GM21423 (cell line): ENCODE data around the gene DUSP9.

ENCODE experiments used
- ATAC-seq: cut with Tn5 transposase; IDR thresholded peaks from one replicate; pipeline ENCODE4 v1.9.1; 2021; ENCODE audit warnings: mild to moderate bottlenecking, moderate library complexity; ENCODE audit not compliant: unreplicated experiment

Gene DUSP9

GRCh38 chrX:153647461-153648357, 706 bp downstream of the DUSP9 start:
- no peak for ATAC-seq

GRCh38 chrX:153648358-153649177, 1.6 kb downstream of the DUSP9 start:
- no peak for ATAC-seq

DNA sequence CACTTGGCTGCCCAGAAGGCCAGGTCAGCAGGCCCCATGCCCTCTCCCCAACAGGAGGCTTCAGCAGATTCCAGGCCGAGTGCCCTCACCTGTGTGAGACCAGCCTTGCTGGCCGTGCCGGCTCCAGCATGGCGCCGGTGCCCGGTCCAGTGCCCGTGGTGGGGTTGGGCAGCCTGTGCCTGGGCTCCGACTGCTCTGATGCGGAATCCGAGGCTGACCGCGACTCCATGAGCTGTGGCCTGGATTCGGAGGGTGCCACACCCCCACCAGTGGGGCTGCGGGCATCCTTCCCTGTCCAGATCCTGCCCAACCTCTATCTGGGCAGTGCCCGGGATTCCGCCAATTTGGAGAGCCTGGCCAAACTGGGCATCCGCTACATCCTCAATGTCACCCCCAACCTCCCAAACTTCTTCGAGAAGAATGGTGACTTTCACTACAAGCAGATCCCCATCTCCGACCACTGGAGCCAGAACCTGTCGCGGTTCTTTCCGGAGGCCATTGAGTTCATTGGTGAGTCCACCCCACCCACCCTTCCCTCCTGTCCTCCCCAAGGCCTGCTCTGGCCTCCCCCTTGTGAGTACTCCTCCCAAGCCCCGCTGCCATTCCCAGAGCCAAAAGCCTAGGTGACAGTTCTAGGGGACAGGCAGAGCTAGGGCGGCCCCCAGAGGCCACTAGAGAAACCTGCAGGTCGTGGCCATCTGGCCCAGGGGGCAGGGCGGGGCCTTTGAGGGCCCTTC, 2.3 kb downstream of the DUSP9 start:
- no peak for ATAC-seq

DNA sequence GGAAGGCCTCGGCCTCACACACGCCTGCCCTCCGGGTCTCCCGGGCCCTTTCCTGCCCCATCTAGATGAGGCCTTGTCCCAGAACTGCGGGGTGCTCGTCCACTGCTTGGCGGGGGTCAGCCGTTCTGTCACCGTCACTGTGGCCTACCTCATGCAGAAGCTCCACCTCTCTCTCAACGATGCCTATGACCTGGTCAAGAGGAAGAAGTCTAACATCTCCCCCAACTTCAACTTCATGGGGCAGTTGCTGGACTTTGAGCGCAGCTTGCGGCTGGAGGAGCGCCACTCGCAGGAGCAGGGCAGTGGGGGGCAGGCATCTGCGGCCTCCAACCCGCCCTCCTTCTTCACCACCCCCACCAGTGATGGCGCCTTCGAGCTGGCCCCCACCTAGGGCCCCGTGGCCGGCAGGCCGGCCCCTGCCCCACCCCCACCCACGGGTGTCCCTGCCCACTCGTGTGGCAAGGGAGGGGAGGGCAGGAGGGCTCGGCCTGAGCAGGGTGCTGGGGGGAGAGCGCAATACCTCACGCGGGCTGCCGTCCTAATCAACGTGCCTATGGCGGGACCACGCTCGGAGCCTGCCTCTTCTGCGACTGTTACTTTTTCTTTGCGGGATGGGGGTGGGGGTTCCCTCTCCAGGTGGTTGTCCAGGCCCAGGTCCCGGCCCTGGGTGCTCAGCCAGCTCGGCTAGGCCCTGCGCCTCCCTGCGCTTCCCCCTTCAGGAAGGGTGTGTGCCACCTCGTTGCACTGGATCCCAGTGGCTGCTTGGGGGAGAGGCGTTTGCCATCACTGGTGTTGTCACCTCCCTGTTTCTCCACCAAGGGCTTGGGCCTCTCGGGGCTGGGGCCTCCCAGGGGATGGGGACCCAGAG, 3.1 kb downstream of the DUSP9 start:
- no peak for ATAC-seq

GRCh38 chrX:153650959-153651358, 4.0 kb downstream of the DUSP9 start:
- no peak for ATAC-seq

DNA sequence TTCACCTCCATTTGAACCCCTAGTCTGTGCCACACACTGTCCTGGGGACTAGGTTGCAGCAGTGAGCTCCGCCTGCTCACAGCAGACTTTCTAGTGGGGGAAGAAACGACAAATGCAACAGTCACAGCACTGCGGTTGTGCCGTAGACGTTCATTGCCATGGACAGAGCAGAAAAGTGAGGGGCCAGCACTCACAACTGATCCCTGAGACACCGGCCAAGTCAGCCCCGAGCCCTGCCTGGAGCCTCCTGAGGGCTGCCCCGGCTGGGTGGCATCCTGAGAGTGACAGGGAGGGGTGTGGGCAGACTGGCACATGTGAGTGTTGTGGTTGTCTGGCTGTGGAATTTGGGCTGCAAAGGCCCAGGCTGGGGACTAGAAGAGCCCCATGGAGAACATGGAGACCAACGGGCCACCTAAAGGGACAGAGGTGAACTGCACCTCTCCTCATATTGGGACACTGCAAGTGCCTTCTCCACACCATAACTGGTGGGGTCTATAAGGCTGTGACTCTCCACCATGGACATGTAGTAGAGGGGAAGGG, 4.6 kb downstream of the DUSP9 start:
- no peak for ATAC-seq

GRCh38 chrX:153653556-153653955, 6.6 kb downstream of the DUSP9 start:
- no peak for ATAC-seq

GRCh38 chrX:153657161-153657560, 10.2 kb downstream of the DUSP9 start:
- ATAC-seq: no peak

DNA sequence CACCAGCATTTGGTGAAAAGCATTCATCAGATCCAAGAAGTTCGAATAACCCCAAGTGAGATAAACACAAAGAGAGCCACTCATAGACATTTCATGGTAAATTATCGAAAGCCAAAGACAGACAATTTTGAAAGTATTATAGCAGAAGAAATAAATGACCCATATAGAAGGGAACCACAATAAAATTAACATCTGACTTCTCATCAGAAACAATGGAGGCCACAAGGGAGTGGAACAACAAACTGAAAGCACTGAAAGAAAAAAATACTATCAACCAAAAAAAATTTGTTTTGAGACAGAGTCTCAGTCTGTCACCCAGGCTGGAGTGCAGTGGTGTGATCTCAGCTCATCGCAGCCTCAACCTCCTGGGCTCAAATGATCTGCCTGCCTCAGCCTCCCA, 12.3 kb downstream of the DUSP9 start:
- no peak for ATAC-seq

DNA sequence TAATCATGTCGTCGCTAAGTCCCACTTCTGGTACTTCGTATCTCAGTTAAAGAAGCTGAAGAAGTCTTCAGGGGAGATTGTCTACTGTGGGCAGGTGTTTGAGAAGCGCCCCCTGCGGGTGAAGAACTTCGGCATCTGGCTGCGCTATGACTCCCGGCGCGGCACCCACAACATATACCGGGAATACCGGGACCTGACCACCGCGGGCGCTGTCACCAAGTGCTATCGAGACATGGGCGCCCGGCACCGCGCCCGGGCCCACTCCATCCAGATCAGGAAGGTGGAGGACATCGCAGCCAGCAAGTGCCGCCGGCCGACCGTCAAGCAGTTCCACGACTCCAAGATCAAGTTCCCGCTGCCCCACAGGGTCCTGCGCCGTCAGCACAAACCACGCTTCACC, 15.3 kb downstream of the DUSP9 start:
- ATAC-seq: no peak

- ATAC-seq: no peak
Observed at GRCh38 chrX:153665726-153666306, 18.8 kb downstream of the DUSP9 start.

DNA sequence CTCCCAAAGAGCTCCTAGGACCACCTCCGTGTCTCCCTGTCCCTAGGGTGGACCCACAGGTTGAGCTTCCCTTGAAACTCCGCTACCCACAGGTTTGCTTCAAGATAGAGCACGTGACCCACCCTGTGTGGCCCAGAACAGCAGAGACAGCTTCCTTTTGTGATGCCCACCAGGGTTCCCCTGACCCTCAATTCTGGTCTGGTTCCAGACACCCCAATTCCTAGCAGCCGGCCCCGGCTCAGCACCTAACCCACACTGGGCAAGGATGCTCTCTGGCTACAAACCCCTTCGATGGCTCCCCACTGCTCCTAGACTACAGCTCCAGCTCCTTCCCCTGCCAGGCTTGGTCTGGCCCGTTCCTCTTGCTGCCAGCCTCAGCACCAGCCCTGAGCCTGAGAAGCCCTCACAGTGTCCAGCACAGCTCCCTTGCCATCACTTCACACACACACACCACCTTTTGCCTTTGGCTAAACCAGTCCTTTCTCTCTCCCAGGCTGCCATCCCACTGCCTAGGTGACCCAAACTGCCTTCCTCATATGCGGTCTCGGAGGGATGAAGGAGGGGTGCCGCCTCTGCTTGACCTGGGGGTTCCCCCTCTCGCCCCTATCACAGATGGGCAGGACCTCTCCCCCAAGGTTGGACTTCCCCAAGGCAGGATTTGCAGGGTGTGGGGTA, 20.4 kb downstream of the DUSP9 start:
- no peak for ATAC-seq

DNA sequence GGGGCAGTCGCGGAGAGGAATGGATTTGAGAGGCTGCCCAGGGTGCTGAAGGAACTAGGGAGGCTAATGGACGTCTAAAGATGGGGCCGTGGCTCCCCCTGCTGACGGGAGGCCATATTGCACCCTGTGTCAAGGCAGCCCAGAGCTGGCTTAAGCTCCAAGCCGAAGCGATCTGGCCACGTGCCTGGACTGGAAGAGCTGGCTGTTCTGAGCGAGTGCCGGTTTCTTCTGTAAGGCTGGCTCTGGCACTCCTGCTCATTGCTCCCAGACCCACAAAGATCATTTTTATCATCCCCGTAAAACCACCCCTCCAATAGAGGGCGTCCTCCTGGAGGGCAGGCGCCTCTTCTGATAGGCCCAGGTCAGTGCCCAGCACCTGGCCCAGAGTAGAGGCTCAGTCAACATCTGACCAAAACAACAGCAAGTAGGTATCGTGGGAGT, 21.0 kb downstream of the DUSP9 start:
- ATAC-seq: no peak

GRCh38 chrX:153668423-153669173, 21.6 kb downstream of the DUSP9 start:
- no peak for ATAC-seq

DNA sequence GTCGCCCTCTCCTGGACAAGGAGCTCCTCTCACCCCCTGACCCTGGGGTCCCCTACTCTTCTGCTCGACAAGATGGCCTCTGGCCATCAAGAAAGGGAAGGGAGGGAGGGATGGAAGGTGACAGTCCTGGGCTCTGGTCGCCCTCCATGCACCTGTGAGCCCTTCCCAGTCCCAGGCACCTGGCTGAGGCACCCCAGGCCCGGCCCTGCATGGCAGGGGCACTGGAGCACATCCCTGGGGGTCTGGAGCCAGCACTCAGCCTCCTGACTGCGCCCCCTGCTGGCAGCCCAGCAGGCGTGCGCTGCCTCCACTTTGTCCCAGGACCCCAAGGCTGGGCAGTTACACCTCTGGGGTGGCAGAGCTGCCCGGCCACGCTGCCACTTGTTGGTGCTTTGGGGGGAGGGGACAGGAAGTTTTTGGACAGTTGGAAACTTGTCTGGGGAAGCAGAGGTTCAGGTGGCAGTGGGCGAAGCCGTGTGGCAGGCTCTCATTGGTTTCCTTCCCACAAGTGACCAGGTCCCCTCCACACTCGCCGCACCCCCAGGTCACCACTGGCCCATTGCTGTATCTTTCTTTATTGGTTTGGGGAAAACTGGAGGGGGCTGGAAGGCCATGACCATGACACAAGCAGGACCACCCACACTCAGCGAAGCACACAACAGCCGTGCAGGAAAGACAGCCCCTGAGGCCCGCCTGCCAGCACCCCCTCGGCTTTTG, 22.3 kb downstream of the DUSP9 start:
- no peak for ATAC-seq

DNA sequence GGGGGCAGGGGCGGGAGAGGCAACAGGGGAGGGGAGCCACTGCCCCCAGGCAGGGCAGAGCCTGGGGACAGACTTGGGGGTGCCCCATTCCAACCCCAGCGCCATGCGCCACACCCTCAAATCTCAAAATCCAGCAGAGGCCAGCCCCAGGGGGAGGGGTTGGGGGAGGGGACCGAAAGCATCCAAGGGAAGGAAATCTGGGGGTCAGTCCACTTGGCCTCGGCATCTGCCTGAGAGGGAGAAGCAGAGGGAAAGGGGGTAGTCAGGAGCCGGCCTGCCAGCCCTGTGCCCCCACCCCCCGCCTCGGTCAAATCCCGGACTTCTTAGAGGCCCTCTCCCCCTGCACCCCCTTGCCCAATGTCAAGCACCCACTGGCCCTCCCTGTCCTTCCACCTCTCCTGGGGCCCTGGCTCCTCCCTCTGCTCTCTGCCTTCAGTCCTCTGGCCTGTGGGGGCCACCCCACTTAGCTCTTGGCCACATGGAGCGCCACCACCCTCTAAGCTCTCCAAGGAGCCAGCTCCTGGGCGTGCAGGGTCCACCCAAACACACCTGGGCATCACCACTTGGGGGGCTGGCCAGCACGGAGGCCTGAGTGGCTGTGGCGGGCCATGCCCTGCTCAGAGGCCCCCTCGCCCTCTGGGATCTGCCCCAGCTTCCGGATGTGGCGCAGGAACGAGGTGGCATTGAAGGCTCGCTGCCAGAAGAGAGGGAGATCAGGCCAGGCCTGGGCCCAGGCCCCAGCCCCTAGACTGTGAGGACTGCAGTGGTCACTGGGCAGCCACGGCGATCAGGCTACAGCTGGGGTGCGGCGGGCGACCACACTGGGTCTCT, 23.1 kb downstream of the DUSP9 start:
- no peak for ATAC-seq
